HG03457 (cell line): ENCODE data around the gene UBLCP1.

Experiments
- ATAC-seq: cut with Tn5 transposase; IDR thresholded peaks from one replicate; pipeline ENCODE4 v1.9.1; 2021; ENCODE audit warnings: moderate number of reproducible peaks; ENCODE audit not compliant: unreplicated experiment

Gene UBLCP1

GRCh38 chr5:159310511-159310910 lies 47.4 kb downstream of the UBLCP1 start:
- ATAC-seq = no peak

- ATAC-seq = no peak
These were observed 48.0 kb downstream of the UBLCP1 start for GRCh38 chr5:159311063-159311462.

- ATAC-seq = no peak
These were observed 50.1 kb downstream of the UBLCP1 start for GRCh38 chr5:159313197-159313596.

DNA sequence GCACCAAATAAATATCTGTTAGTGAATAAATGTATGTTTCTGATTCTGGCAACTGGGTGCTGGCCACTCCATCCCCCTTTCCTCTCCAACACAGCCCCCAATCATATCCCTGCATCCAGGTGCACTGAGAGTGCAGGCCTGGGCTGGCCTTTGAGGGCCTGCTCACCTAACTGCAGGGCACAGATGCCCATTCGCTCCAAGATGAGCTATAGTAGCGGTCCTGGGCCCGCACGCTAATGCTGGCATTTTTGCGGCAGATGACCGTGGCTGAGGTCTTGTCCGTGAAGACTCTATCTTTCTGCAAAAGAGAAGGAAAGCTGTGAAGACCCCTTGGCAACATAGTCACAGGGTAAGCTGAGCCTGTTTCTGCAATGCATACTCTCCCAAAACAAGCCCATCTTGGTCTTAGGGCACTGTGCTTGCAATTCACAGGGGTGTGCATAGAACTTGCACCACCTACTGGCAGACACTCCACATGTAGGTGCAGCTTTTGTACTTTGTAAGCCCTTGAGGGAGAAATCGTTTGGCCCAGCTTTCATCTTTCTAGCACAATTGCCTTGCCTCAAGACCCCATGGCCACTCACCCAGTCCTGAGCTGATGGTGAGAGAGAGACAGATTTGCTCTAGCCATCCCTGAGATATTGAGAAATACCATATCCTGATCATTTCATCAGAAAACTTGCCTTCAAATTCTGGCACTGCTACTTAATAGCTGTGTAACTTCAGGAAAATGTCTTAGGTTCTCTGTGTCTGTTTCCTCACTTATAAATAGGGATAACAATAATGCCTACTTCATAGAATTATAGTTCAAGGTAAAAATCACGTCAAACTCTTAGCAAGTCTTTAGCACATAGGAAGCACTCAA lies 53.7 kb downstream of the UBLCP1 start:
- no peak for ATAC-seq

DNA sequence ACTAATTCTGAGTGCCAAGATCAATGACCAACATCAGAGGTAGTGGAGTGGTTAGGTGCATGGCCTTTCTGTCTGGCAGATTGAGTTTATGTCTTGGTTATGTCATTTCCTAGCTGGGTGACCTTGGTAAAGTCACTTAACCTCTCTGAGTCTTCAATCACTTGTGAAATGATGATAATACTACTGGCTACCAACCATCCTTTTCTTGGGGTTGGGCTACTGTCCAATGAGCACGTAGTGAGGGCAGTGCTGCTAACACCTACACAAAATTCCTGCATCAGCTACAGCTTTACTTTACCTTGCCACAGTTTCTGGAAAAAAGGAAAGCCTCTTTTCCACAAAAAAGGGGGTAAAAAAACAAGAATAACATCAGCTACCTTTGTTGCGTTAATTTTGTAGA lies 54.8 kb downstream of the UBLCP1 start:
- no peak for ATAC-seq

- no peak for ATAC-seq
These were observed 55.4 kb downstream of the UBLCP1 start for GRCh38 chr5:159318448-159318847.

- ATAC-seq = no peak
These were observed 56.3 kb downstream of the UBLCP1 start for GRCh38 chr5:159319363-159319762.

- ATAC-seq = no peak
These were observed 56.7 kb downstream of the UBLCP1 start for GRCh38 chr5:159319832-159320231.

GRCh38 chr5:159322180-159322579 lies 59.1 kb downstream of the UBLCP1 start:
- ATAC-seq = no peak

GRCh38 chr5:159324102-159324755 lies 61.1 kb downstream of the UBLCP1 start:
- ATAC-seq = no peak

DNA sequence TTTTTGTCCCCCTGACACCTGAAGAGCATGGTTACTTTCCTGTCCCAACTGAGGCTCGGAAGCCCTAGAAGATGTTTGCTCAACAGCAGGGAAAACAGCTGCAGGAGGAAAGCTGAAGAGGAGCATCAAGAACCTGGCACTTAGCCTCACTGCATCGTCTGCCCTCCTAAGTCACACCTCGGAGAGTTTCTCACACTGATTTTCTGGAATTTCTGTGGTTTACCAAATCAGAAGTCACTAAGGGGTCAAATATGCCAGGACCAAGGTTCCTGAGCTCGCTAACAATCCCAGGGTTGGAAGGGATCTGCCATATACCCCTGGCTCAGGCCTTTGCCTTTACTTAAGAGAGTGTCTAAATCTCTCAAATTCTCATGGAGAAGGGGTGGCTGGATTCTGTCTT lies 61.9 kb downstream of the UBLCP1 start:
- no peak for ATAC-seq

DNA sequence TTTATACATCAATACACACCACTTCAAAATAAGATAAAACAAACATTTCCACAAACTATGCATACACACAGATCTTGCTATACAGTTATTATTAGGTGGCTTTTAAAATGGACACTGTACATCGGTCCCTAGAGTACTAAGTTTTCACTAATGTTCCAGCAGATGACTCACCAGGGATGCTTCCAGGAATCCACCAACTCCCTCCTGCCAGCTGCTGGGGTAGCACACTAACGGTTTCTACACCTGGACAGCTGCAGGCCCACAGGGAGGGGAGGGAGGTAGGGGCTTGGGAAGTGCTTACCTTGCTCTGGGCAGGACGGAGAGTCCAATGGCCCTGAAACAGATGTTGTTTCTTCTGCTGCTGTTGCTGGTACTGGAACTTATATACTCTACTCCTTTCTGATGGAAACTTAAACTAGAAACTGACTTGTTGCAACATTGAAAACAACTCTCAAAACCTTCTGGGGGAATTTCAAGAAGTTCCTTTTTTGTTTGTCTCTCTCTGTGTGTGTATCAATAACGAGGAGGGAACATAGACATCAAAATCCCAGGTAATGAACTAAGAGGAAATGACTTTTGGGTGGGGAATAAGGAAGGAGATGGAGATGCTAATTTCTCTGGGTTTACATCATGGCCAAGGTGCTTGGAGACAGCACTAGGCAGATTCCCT lies 67.2 kb downstream of the UBLCP1 start, which contains the start of gene IL12B:
Gene IL12B (minus strand): TSS at position 357 of the 670 bp plus-strand sequence. CDS start 3,705 bp downstream, outside the sequence.
- ATAC-seq = no peak

DNA sequence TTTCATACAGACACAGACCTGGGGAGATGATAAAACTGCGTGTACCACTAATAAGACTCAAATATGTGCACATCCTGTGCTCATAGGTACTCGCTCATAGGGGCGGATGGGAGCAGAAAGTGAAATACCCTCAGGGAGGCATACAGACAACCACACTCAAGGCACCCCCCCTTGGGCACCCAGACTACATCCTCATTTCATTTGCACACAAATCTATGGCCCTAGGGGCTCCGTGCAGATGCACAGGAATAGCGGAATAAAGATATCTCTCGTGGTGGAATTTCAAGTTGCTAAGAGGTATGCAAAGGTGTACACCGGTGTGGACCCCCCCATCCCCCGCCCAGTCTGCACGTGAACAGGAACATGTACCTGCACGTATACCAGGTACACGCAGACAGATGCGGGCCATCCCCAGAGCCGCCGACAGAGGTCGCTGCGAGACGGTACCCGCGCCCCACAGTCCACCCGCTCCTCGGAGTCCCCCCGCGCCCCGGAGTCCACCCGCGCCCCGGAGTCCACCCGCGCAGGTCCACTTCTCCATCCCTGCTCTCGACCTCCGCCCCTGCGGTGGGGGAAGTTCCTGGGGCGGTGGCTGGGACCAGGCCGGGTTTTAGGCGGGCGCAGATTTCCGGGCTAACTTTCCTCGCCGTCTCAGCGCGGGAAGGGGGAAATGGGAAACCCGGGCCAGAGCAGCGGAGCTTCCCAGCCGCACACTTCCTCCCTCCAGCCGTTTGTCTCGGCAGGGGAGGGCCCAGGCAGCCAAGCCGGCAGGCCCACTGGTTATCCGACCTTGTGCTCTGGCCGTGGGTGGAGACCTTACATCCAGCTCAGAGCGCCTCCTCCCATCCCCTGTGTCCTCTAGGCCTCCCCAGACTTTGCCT lies 68.2 kb downstream of the UBLCP1 start:
- ATAC-seq = no peak

DNA sequence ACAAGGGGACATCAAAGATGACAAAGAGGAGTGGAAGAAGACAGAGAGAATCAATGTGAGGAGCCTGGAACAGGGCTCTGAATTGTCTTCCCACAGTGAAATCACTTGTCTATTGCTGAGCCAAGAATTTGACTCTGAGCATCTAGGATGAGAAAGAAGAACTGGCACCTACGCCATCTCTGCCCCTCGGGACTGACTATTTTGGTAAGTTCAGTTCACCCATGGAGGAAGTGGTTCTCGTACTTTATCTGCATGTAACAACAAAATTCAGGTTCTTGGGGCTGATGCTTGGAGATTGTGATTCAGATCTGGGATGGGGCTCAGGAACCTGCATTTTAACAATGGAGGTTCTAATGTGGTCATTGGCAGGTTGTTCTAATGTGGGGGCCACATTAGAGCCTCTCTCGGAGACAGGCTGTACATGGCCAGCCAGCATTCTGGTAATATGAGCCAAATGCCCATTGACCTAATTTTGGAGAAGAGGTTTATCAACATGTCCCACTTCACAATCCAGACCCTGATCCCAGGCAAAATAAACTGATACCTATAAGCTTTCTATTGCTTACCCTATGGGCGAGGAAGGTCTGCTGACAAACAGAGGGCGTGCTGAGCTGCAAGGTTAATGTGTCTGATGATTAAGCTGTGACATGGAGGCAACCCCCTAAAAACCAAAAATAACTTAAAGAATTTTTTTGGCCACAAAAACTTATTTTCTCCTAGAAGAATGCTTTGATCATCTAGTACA lies 69.9 kb downstream of the UBLCP1 start:
- ATAC-seq = no peak

DNA sequence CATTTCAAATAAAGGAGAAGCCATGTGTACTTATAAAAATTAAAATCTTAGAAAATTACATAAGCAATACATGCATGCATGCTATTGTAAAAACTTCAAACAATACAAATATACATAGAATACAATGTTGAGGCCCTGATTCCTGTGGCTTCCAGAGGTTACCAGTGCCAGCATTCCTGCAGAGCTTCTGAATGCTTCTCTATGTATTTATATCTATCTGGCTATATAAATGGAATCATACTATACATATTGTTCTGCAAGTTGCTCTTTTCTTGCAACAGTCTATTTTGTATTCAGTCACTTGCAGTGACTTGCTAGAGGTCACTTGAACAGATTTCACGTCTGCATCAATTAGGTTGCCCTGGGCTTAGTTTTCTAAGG lies 70.4 kb downstream of the UBLCP1 start:
- no peak for ATAC-seq
